Measurements from ENCODE around the gene ABHD16B.
"Not testable (repeated sequence)": the region's sequence is repeated elsewhere in the genome, so short reads cannot be mapped to it uniquely, and the experiment has no call there.

The ABHD16B gene

DNA sequence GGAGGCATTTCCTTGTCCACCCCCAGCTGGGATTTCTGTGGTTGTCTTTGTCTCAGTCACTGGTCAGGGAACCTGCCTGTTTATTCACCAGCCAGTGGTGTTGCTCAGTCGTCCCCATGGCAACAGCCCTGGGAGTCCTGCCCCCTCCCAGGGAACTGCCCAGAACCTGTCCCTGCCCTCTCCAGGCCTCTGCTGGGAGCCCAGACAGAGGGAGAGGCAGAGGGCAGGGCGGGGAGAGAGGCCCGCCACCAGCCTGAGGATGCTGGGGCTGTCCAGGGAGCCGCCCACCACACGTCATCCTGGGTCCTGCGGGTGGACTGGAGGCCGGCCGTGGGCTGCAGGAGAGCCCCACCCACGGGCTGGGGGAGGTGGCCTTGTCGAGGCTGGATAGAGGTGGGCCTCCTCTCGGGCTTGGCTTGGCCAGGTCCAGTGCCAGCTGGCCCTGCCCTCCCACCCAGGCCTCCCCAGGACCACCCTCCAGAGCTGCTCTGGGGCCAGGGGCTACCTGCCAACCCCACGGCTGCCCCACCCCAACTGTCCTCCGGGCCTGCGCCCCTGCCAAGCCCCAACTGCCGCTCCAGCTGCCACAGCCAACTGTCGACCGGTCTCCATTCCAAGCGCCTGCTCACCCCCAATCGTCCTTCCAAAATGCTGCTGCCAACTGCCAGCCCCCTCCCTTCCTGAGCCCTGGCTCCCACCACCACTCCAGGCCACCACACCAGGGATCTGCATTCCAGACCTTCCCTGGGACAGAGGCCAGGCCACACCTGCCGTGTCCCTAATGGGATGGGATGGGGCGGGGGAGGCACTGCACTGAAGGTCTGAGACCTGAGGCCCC is 26.1 kb upstream of the ABHD16B start:
- peak; percentile 88 for DNase-seq

- no peak for DNase-seq
Observed at GRCh38 chr20:63836458-63837344, 24.6 kb upstream of the ABHD16B start.

DNA sequence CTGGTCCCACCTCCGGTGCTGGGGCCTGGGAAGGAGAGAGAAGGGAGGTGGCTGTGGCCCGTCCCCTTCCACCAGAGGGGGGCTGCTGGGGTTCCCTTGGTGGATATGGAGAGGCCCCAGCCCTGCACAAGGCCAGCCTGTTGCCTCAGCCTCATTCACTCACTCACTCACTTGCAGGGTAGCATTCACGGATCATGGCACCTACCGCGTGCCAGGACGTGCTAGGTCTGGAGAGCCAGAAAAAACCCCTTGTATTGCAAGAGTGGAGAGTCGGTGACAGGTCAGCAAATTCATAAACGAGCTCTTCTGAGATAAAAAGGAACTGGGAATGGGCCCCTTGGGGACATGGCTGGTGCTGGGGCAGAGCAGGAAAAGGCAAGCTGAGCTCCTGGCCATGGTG is 23.8 kb upstream of the ABHD16B start:
- DNase-seq, result no peak

GRCh38 chr20:63839620-63840019 is 21.7 kb upstream of the ABHD16B start:
- no peak for DNase-seq

DNA sequence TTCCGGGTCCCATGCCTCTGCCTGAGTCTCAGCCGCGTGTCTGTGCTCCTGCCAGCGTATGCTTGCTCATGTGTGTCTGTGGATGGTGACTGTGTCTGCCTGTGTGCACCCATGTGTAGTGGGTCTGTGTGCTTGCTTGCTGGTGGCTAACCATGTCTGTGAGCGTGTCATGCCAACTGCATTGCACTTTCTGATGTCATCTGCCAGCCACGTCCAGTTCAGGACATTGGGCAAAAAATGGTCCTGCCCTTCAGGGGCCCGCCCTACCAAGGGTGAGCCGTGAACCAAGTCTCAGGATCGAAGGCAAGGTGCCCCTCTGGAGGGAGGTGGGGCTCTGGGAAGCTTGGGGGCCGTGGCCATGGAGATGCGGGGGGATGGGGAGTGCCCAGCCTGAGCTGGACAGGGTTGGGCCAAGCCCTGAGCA is 20.9 kb upstream of the ABHD16B start:
- no peak for DNase-seq

- no peak for DNase-seq
Observed at GRCh38 chr20:63842258-63842657, 19.0 kb upstream of the ABHD16B start.

- no peak for DNase-seq
Observed at GRCh38 chr20:63843222-63843621, 18.1 kb upstream of the ABHD16B start.

DNA sequence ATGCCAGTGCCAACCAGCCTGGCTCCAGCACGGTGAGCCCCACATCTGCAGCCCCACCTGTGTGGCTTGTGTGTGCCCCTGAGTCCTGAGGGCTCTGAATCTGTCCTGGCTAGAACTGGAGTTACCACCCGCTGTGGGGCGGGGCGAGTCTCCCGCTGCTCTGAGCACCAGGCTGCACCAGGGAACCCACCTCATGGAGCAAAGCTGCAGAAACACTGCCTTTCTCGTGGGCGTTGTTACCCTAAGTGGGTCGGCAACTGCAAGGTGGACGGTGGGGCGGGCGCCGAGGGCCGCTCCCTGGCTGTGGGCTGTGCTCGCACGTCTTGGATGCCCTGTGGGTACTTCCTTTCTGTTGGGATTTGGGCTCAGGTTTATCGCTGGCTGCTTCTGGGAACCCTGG is 17.5 kb upstream of the ABHD16B start:
- DNase-seq, result peak; percentile 38

GRCh38 chr20:63844511-63844991 is 16.7 kb upstream of the ABHD16B start:
- DNase-seq, result no peak

DNA sequence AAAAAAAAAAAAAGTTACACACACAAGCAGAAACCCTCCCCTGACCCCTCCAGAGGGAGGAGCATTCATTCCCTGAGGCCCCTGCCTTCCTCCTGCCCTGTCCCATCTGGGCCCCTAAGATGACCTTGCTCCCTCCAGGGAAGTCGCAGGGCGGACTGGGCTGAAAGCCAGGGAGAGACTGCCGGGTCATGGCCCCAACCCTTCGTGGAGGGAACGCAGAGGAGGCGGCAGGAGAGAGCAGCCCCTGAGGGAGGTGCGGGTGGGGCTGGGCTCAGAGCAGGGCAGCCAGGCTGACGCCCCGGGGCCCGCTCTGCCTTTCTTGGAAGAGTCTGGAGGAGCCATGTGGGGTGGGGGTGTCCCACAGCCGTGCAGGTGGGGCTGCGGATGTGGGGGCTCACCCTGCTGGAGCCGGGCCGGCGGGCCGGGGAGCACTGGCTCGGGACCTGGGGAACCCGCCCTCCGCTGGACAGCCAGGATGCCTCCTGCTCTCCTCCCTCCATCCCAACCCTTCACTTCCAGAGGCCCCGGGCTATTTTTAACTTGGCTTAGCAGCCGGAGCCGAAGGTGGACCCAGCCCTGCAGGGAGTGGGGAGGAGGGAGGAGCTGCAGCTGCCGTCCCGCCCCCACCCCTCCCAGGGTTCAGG is 15.0 kb upstream of the ABHD16B start:
- peak; percentile 24 for DNase-seq

- DNase-seq, result no peak
Observed at GRCh38 chr20:63846888-63847236, 14.4 kb upstream of the ABHD16B start.

- DNase-seq, result no peak
Observed at GRCh38 chr20:63847237-63848002, 13.9 kb upstream of the ABHD16B start.

- DNase-seq, result no peak
Observed at GRCh38 chr20:63848003-63848911, 13.0 kb upstream of the ABHD16B start.

DNA sequence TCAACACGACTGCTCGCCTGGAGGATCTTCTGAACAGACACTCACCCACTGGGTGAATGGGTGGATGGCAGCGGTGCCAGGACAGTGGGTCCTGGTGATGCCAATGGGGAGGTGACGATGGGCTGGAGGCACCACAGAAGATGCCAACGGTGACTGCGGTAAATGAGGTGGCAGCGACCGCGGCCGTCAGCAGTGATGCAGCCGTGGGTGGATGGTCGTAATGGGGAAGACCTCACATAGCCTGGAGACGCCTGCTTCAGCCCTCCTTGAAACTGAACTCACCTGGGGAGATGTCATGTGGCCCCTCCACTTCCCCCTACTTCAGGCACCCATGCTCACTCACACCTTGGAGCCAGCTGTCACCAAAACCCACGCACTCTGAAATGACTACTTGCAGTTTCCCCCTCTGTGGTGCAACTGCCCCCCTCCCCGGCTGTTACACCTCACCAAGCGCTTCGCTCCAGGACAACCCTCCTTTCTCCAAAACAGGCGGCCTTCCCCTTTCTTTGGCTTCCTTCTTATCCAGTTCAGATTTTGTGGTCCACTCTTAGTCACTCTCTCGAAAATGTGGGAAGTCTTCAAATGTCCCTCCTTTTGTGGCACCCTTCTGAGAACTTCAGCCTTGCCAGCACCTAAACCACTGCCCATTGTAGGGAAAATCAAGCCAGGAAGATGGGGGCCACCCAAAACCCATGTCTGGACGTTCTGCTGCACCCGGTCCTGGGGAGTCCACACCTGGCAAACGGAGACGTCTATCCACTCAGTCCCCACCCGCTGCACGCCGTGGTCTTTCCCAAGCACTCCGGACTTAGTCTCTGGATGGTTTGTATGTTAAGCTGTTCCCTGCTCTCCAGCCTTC is 10.4 kb upstream of the ABHD16B start:
- no peak for DNase-seq

- not testable (repeated sequence) for DNase-seq
Observed at GRCh38 chr20:63851548-63851943, 9.8 kb upstream of the ABHD16B start.

DNA sequence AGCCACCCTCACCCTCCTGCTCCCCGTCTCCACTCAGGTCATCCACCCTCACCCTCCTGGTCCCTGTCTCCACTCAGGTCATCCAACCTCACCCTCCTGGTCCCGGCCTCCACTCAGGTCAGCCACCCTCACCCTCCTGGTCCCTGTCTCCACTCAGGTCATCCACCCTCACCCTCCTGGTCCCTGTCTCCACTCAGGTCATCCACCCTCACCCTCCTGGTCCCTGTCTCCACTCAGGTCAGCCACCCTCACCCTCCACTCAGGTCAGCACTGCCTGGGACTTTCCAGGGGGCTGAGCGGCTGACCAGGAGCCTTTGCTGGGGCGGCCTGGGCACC is 7.6 kb upstream of the ABHD16B start:
- not testable (repeated sequence) for DNase-seq

DNA sequence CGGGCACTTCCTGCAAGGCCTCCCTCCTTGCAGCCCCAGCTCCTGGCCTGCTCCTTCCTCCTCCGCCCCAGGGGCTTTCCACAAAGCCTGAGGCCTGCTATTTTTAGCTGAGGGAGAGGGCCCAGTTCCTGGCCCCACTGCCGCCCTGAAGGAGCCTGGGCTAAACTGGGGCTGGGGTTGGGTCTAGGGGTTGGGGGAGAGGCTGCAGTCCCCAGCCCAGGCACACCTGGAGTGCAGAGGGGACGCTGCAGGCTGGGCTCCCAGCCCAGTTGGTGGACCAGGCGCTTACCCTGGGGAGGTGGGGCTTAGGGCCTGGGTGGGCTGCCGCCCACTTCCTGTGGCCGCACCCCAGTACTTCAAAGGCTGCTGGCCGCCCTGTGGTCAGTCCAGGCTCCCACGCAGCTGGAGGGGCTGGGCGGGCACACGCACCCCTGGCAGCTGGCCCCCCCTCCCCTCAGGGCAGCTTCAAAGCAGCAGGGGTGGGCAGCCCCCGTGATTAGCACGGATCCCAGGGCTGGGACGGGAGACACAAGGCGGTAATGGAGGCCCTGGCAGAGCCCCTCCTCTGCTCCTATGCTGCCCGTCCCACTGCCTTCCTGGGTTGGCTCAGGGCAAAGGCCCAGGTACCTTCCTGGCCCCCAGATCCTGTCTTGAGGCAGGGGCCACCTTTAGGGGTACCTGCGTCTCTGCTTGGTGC is 7.1 kb upstream of the ABHD16B start:
- no peak for DNase-seq

GRCh38 chr20:63854766-63855362 is 6.4 kb upstream of the ABHD16B start:
- DNase-seq, result no peak

GRCh38 chr20:63855363-63856097 is 5.8 kb upstream of the ABHD16B start:
- DNase-seq, result no peak
